Testis (tissue), 3 donors: Measurements from ENCODE around the gene IL23R. TPM values are rescaled to one million over a fixed set of nuclear protein-coding genes. Genes with fewer than 3 reads are reported as not detected.

Experiments
- DNase-seq: peaks from one replicate; pipeline ENCODE4 v3.0.0-alpha.2; 2019
- H3K27ac ChIP-seq, 2 donors: fragments of 200-600 bp; sonication (generic); one replicate each; pipeline ENCODE4 v1.5.1; 2019
- H3K27me3 ChIP-seq: fragments of 200-600 bp; sonication (generic); one replicate; pipeline ENCODE4 v1.5.1; 2019
- H3K36me3 ChIP-seq: fragments of 200-600 bp; sonication (generic); one replicate; pipeline ENCODE4 v1.5.1; 2017; ENCODE audit warnings: low read depth; ENCODE audit errors: missing control alignments
- H3K4me1 ChIP-seq: fragments of 200-600 bp; sonication (generic); one replicate; pipeline ENCODE4 v1.5.1; 2019
- H3K4me3 ChIP-seq, 2 donors: fragments of 200-600 bp; sonication (generic); one replicate each; pipeline ENCODE4 v1.5.1; 2017 to 2019
- H3K9me3 ChIP-seq: fragments of 200-600 bp; sonication (generic); one replicate; pipeline ENCODE4 v1.5.1; 2017
- POLR2A ChIP-seq: fragments of 450-650 bp; IDR thresholded peaks from one replicate; pipeline ENCODE4 v1.6.1; 2017; ENCODE audit warnings: antibody characterized with exemption, mild to moderate bottlenecking, moderate library complexity
- WGBS, 2 donors: methylation state at CpG; one replicate each; pipeline ENCODE4 v1.1.5; 2018; 5-methylcytosine and 5-hydroxymethylcytosine counted together
- intact Hi-C: fragments of 100-400 bp; cut with DNase I; formaldehyde crosslinking; loops from one replicate; pipeline ENCODE4 v1.15.1; 2023; ENCODE audit warnings: low total_unique reads
- polyA plus RNA-seq: library from polyadenylated mRNA; stranded (reverse); fragments of 350-450 nt; fragmentation: Illumina TruSeq; extraction: RNeasy Lipid Tissue Mini Kit (QIAGEN cat#74804); gene quantifications from one replicate; pipeline ENCODE4 v1.2.3, GENCODE V29; 2014; ENCODE audit warnings: low read depth, low replicate concordance; ENCODE audit not compliant: insufficient read depth
- total RNA-seq, 2 donors: library from RNA; depleted of rRNA; stranded (reverse); fragments of >200 nt; gene quantifications; one replicate each; pipeline ENCODE4 v1.2.3, GENCODE V29; 2016
- TF ChIP-seq, protein P1 (sequence below), 3 experiments: fragments of 450-650 bp in 2 of 3; fragments of 200-600 bp in 1 of 3; sonication (generic) in 1 of 3; IDR thresholded peaks; one replicate each; pipeline ENCODE4 v1.5.1; 2016 to 2019; ENCODE audit warnings: antibody characterized with exemption in 3 of 3, mild to moderate bottlenecking in 2 of 3, moderate library complexity in 1 of 3

The IL23R gene
- total and polyA plus RNA-seq, 3 donors from 2014 or later, result 1.5 to 2.6 (median 2.2) TPM

- Histone ChIP-seq H3K4me3 (no peak overlapping the region), H3K27ac (no peak overlapping the region), H3K9me3 (no peaks in the 10 kb centered on the region), H3K27me3 (no peaks in the 10 kb centered on the region), H3K36me3 (no peaks in the 10 kb centered on the region), H3K4me1 (no peaks in the 10 kb centered on the region)
- no peak for DNase-seq
- intact Hi-C loops, result no loop called here
- WGBS, 2 donors, result 84 to 87% methylated on average over 2 of the region's 2 CpGs
- no peak for TF ChIP-seq POLR2A
- TF ChIP-seq, protein P1, sequence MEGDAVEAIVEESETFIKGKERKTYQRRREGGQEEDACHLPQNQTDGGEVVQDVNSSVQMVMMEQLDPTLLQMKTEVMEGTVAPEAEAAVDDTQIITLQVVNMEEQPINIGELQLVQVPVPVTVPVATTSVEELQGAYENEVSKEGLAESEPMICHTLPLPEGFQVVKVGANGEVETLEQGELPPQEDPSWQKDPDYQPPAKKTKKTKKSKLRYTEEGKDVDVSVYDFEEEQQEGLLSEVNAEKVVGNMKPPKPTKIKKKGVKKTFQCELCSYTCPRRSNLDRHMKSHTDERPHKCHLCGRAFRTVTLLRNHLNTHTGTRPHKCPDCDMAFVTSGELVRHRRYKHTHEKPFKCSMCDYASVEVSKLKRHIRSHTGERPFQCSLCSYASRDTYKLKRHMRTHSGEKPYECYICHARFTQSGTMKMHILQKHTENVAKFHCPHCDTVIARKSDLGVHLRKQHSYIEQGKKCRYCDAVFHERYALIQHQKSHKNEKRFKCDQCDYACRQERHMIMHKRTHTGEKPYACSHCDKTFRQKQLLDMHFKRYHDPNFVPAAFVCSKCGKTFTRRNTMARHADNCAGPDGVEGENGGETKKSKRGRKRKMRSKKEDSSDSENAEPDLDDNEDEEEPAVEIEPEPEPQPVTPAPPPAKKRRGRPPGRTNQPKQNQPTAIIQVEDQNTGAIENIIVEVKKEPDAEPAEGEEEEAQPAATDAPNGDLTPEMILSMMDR (IDR thresholded peaks at IDR 0.05), result no peak
Observed at GRCh38 chr1:67224856-67225255, 58.6 kb downstream of the IL23R start.

GRCh38 chr1:67226688-67227087 lies 60.4 kb downstream of the IL23R start:
- no peak for DNase-seq
- WGBS, 2 donors, result 91 to 93% methylated on average over 3 of the region's 3 CpGs
- Histone ChIP-seq H3K27ac (no peak overlapping the region), H3K9me3 (no peaks in the 10 kb centered on the region), H3K4me3 (no peak overlapping the region), H3K36me3 (no peaks in the 10 kb centered on the region), H3K27me3 (no peaks in the 10 kb centered on the region), H3K4me1 (no peaks in the 10 kb centered on the region)
- intact Hi-C loops, result no loop called here
- TF ChIP-seq, protein P1 (IDR thresholded peaks at IDR 0.05), result no peak
- TF ChIP-seq POLR2A, result no peak

GRCh38 chr1:67227196-67227595 lies 60.9 kb downstream of the IL23R start:
- Histone ChIP-seq H3K36me3 (no peaks in the 10 kb centered on the region), H3K27ac (no peak overlapping the region), H3K4me1 (no peaks in the 10 kb centered on the region), H3K9me3 (no peaks in the 10 kb centered on the region), H3K4me3 (no peak overlapping the region), H3K27me3 (no peaks in the 10 kb centered on the region)
- TF ChIP-seq POLR2A, result no peak
- intact Hi-C loops, result no loop called here
- WGBS, 2 donors, result 86 to 92% methylated on average over 1 of the region's 1 CpG
- DNase-seq, result no peak

DNA sequence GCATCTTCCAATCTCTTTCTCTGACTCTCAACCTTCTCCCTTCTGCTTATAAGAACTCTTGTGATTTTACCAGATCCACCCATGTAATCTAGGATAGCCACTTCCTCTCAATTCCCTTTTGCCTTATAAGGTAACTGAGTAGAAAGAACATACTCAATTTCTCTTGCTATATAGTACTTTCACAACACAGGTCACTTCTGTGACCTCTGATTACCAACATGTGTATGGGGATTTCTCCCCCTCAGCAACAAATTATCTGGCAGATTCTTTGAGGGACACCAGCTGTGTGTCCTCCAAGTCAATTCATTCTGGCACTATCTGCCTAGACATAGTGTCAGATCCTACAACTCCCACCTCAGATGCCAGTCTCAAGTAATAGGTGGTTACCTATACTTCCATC lies 62.5 kb downstream of the IL23R start:
- no peaks in the 10 kb centered on the region for H3K36me3 ChIP-seq
- no peak overlapping the region for H3K4me3 ChIP-seq
- intact Hi-C loops, result no loop called here
- H3K4me1 ChIP-seq, result no peaks in the 10 kb centered on the region
- H3K27ac ChIP-seq, result no peak overlapping the region
- H3K27me3 ChIP-seq, result no peaks in the 10 kb centered on the region
- DNase-seq, result no peak
- TF ChIP-seq, protein P1 (IDR thresholded peaks at IDR 0.05), result no peak
- TF ChIP-seq POLR2A, result no peak
- H3K9me3 ChIP-seq, result no peaks in the 10 kb centered on the region

DNA sequence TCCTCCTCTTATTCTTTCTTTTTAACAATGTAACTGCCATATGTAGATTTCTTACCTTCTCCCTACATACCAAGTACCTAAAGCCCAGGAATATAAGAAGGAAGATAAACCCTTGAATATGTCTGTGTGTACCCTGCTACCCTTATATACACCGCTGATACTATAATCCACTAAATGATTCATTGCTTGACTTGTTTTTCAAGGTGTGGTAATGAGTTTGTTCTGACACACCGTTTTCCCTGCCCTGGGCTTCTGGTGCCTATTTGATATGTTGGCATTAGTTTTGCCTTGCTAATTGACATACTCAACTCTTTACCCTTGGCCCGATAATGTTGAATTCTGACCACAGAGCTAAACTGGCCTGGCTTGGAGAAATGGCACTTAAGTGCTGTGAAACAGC lies 64.3 kb downstream of the IL23R start:
- intact Hi-C loops, result loop anchor here (10.0 kb wide), 1 partner anchor 264 kb away; no protein-coding TSS in a partner anchor
- H3K36me3 ChIP-seq, result no peaks in the 10 kb centered on the region
- no peaks in the 10 kb centered on the region for H3K27me3 ChIP-seq
- TF ChIP-seq, protein P1 (IDR thresholded peaks at IDR 0.05), result no peak
- TF ChIP-seq POLR2A, result no peak
- 88 to 92% methylated on average over 3 of the region's 3 CpGs for WGBS, 2 donors
- no peaks in the 10 kb centered on the region for H3K4me1 ChIP-seq
- H3K27ac ChIP-seq, result no peak overlapping the region
- H3K9me3 ChIP-seq, result no peaks in the 10 kb centered on the region
- H3K4me3 ChIP-seq, result no peak overlapping the region
- no peak for DNase-seq
